HepG2 (cell line): Measurements from ENCODE around the gene DPAGT1.

Source experiments
- FOXK1 ChIP-seq: sonication (generic); formaldehyde crosslinking; IDR thresholded peaks from 2 replicates; pipeline ENCODE4 v1.4.0; 2020; ENCODE audit warnings: low read depth, missing genetic modification reagents, borderline replicate concordance
- SRF ChIP-seq: IDR thresholded peaks from 2 replicates; pipeline ENCODE4 v1.6.1; 2011; ENCODE audit warnings: mild to moderate bottlenecking, low read depth, low read length, moderate library complexity

DNA sequence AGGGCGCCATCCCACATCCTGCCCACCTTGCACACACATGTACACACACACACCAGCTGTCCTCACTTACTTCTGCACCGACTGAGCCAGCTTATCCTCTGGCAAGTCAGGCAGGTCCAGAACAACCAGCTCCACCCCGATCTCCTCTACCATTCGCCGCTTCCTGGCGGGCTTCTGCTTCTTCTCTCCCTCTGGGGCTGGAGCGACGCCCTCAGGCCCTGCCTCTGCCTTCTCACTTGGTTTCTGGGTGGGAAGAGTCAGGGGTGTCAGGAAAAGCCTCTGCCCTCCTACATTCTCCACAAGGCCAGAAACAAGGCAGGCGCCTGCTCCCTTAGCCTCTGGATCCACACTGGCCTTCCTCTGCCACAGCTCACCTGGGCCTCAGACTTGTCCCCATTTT is 53.0 kb downstream of the DPAGT1 start:
- TF ChIP-seq FOXK1 (CRISPR knock-in tag) (no peak), SRF (no peak)
